A673 (cell line): ENCODE results near the gene DNAH10.

Experiments used
- EZH2 ChIP-seq: fragments of 200-600 bp; sonication (generic); IDR thresholded peaks from 2 replicates; pipeline ENCODE4 v1.6.1; 2017; ENCODE audit warnings: borderline replicate concordance, low read depth, mild to moderate bottlenecking, mixed read lengths, antibody characterized with exemption, low read length; ENCODE audit not compliant: poor library complexity, severe bottlenecking
- TF ChIP-seq, protein P1 (sequence below): fragments of 300-800, 200-600 bp; sonication (generic); conservative IDR thresholded peaks from 2 replicates; pipeline ENCODE4 v1.5.1; 2017; ENCODE audit warnings: low read depth, mild to moderate bottlenecking, antibody characterized with exemption, low read length, moderate library complexity, mixed read lengths

- TF ChIP-seq, protein P1, sequence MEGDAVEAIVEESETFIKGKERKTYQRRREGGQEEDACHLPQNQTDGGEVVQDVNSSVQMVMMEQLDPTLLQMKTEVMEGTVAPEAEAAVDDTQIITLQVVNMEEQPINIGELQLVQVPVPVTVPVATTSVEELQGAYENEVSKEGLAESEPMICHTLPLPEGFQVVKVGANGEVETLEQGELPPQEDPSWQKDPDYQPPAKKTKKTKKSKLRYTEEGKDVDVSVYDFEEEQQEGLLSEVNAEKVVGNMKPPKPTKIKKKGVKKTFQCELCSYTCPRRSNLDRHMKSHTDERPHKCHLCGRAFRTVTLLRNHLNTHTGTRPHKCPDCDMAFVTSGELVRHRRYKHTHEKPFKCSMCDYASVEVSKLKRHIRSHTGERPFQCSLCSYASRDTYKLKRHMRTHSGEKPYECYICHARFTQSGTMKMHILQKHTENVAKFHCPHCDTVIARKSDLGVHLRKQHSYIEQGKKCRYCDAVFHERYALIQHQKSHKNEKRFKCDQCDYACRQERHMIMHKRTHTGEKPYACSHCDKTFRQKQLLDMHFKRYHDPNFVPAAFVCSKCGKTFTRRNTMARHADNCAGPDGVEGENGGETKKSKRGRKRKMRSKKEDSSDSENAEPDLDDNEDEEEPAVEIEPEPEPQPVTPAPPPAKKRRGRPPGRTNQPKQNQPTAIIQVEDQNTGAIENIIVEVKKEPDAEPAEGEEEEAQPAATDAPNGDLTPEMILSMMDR = no peak
- TF ChIP-seq EZH2 = no peak
These were observed 162.4 kb downstream of the DNAH10 start for GRCh38 chr12:123924539-123924938.
